Erythroblast (primary cell): ENCODE results near the gene MARCHF2.
"Not testable (repeated sequence)": the region's sequence is repeated elsewhere in the genome, so short reads cannot be mapped to it uniquely, and the experiment has no call there.

ENCODE experiments used
- GATA1 ChIP-seq: IDR thresholded peaks from 2 replicates; pipeline ENCODE4 v1.6.1; 2011; ENCODE audit warnings: low read depth, mild to moderate bottlenecking, control low read depth, low read length, moderate library complexity
- POLR2A ChIP-seq: IDR thresholded peaks from 2 replicates; pipeline ENCODE4 v1.6.1; 2011; ENCODE audit warnings: mild to moderate bottlenecking, low read length

GRCh38 chr19:8376373-8376974 is 36.6 kb upstream of the MARCHF2 start:
- not testable (repeated sequence) for TF ChIP-seq POLR2A, GATA1
